Fibroblast of peridontal ligament (primary cell): Measurements from ENCODE around the gene ST7.

Experiments
- DNase-seq: peaks from one replicate; pipeline ENCODE4 v3.0.0-alpha.2; 2010; ENCODE audit errors: extremely low read depth

Gene ST7

DNA sequence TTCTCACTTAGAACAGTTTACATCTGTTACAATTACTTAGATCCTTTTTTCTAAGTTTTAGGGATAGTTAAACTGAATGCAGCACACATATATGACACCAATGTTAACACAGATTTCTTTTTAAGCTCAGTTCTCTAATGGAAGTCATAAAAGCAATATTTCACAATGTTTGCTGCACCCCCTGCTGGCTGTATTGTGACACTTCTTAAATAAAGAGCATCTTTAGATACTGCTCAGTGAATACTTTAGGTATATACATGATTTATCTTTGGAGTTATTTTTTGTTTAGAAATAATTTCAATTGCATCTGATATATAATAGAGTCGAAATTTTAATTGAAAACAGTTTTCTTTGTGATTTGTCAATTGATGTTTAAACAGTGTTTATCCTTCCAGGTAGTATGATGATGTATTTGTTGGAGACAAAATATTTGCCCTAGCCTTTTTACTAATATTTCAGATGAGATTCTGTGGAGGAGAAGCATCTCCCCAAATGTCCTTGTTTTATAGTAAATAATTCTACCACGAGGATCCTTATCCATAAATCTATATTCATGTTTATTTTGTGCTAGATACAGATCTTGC is 174.4 kb downstream of the ST7 start:
- peak; percentile 83 for DNase-seq

DNA sequence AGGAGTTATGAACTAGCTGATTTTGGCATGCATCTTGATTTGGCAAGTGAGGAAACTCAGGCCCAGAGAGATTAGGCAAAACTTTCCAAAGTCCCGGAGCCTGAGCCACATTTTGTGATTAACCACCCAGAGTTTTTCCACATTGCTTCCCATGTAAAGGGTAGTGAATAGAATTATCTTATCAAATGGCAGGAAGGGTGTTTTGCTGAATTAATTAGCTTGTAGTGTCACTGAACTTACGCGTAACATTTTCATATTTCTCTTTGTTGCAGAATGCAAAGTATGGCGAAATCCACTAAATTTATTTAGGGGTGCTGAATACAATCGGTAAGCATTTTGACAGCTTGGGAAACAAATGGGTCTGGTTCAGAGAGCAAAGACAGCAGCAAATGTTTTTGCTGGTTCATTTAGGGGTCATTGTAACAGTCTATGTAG is 176.2 kb downstream of the ST7 start:
- DNase-seq = peak; percentile 55

DNA sequence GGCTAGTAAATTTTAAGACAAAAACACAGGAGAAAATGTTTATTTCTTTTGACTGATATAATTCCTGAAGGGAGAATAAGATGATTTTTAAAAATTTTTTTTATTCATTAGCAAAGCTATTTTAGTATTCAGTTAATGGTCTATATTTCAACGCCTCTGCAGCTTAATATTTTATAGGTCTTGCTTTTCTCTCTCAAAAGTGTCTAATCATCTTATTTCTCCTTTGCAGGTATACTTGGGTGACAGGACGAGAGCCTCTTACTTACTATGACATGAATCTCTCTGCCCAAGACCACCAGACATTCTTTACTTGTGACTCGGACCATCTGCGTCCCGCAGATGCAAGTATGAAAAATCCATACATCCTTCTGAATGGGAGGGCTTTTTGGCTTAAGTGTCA is 177.0 kb downstream of the ST7 start:
- no peak for DNase-seq

DNA sequence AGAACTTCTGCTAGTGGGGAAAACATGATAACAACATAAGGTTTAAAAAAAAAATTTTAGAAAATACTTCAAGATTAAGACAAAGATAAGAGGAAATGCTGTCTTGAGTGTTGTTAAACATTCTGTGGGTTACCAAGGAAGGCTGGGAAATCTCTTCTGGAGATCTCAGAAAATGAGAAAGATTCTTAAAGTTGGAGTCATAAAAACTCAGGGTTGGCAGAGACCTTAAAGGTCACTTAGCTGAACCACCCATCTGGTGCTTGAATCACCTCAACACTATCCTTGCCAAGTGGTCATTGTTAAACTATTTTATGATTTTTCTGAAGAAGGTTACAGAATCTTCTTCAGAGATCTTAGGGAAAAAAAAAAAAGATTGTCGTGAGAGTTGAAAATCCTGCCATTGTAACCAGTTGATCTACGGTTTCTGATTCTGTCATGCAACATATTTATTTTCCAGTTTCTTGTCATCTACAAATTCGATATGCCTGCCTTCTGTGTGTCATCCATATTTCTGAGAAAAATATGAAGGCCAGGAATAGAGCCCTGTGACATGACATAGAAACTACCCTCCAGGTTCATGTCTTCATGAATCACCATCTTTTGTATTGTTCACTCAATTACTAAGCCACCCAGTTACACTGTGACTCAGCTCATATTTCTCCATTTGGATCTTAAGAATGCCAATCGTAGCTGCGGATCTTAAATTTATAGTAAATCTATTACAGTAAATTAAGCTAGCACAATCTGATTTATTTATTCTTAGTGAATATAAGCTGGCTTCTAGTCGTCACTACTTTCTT is 179.2 kb downstream of the ST7 start:
- peak; percentile 94 for DNase-seq

DNA sequence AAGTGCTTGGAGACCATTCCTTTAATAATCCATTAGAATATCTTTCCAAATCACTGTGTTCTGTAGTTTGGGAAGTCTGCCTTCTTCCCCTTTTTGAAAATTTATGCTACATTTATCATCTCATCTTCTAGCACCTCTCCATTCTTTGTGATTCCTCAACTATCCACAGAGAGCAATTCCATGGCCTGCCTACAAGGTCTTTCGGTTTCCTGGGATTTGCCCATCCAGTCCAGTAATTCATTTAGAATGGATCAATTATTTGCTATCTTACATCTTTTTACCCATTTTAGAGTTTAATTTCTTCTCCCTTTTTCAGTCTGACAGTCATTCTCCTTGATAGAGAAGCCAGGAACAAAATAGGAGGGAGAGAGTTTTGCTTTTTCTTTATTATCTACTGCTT is 179.8 kb downstream of the ST7 start:
- no peak for DNase-seq

DNA sequence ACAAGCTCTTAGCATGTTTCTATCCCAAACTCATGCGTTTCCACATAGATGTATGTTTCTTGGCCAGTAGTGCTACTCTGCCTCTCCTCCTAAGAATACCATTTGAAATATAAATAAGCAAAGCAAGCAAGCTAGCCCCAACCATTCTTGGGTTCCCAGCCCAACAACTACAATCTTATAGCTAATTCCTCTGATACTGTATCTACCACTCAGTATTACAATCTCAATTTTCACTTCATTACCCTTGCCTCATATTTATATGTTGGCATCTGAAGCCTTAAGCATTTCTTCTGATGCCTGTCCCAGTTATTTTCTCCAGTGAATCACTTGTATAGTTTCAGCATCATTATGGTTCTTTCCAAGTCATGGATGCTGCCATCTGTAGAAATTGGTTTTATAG is 181.1 kb downstream of the ST7 start:
- no peak for DNase-seq

DNA sequence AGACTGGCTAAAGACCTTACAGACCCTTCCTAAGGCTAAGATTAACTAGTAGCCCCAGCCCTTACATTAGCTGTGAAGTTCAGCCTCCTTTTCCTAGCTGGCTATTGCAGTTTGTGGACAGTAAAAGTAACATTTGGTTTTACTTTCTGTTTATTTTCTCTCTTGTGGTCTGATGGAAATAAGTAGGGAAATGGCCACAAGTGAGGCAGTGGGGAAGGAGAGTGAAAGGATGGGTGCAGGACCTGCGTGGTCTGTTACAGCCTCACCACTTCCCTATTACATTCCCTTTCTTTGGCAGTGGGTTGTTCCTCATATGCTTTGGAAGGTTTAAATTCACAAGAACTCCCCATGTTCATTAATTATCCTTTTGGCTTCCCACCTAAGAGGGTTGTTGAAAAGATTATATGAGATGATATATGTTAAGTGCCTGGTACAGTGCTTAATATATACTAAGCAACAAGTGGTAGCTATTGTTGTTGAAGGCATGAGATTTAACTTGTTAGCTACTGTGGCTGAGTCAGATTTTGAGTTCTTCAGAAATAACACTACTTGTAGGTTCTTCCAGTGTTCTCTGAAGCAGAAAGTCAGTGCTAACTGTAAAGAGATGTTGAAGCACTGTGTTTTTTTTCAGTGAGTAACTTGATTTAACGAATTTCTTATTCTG is 181.7 kb downstream of the ST7 start:
- DNase-seq = peak; percentile 58

DNA sequence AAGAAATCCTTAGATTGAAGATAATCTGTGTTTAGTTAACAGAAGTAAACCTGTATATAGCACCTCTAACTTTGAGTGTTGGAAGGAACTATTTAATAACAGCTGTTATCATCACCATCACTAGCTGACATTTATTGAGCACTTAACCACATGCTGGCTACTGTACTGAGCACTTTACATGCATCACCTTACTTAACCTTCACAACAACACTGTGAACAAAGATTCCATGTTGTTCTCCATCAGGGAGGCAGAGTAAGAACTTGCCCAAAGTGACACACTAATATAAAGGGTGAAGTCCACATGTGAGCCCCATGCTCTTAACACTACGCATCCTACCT is 182.2 kb downstream of the ST7 start:
- DNase-seq = no peak

DNA sequence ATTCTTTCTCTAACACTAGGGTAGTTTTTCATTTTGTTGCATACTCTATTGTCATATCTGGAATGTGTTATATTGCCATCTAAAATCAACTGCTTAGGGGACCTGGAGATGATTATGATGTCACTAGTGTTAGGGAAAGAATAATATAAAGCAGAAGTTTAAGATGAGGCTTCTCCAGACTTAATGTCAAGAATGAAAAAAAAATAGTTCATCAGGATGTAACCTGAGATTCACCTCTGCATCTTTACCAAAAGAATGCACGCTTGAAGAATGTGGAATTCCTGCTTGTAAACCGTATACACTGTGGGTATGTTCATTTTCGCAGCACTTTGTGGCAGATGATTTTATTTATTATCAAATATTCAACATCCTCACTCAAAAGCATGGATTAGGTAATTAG is 184.6 kb downstream of the ST7 start:
- DNase-seq = no peak

DNA sequence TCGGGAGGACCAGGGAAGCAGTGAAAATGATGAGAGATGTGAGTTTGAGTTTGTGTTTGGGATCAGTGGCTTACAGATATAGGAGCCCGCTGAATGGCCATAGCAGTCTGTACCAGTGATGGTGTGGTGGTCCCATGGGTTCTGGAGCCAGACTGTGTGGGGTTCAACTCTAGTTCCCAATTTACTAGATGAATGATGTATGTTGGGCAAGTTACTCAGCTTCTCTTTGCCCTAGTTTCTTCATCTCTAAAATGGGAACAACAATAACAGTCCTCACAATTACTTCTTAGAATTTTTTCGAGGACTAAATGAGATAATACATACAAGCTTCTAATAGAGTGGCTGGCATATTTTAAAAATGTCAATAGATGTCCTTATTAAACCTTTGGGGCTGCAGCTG is 185.2 kb downstream of the ST7 start:
- no peak for DNase-seq

DNA sequence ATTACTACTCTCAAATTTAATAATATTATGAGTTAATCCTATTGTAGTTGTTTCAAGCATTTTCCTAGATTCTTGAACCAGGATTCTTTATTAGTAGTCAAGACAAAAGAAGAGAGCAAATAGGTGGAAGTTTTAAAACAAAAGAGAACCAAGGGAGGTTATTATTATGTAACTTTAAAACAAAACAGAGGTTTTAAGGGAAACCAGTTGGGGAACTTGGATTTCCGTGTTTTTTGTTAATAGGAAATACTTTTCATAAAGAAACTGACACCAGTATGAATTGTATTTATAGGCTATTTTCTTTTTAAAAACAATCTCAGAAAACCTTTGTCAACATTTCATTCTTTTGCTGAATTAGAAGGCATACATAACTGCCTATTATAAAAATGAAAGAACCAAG is 185.7 kb downstream of the ST7 start:
- no peak for DNase-seq

DNA sequence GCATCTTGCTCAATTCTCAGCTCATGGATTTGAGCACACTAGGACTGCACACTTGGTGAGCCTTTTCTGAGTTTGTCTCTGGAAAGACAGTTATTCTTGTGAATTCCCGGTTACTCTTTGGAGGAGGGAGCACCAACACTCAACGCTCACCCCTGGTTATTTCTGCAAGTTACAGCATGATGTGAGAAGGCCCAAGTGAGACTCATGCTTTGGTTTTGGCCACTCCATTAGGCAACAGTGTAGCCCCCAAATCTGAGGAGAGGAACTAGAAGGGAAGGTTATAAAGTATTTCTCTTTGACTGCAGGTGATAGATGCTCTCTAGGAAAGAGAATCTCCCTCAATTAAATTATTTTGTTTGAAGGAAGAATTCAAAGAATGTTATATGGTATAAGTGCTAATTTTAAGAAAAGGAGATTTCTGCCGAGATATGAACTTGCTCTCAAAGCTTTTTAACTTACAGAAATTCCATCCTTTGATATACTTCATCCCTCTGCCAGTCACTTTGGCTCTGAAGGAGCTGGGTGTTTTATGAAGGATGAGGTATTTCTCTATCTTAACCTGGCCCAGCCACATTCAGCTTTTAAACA is 186.2 kb downstream of the ST7 start:
- no peak for DNase-seq

DNA sequence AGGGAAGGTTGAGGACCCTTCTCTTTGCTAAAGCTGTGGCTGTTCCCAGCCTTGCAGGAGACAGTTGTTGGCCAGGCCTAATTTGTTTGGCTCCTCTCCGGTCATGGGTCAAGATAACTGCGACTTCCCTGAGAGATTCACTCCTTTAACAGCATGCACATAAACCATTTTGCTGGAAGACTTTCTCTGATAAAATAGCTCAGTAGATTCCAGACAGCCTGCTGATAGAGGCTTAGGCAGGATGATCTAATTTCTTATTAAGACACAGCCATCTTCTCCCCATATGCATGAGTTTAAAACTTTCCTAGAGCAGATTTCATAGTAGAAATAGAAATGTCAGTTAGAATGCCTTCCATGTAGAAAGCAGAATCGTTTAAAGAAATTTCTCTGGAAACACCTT is 187.6 kb downstream of the ST7 start:
- no peak for DNase-seq

DNA sequence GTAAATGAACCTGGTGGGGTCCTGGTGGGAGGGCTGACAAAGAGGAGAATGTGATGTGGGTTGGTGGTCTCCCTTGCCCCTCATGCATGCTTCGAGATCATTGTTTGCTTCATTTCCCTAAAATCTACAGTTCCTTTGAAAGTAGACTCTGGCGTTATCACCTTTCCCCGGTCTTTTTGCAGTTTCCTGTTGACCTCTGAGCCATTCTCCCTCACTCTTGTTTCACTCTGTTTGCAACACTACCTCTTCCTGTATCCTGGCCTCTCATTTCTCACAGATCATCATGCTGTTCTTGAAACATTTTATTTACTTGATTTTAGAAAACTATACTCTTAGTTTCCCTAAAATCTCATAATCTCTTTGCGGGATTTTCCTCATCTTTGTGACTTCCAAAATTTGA is 189.8 kb downstream of the ST7 start:
- DNase-seq = no peak

DNA sequence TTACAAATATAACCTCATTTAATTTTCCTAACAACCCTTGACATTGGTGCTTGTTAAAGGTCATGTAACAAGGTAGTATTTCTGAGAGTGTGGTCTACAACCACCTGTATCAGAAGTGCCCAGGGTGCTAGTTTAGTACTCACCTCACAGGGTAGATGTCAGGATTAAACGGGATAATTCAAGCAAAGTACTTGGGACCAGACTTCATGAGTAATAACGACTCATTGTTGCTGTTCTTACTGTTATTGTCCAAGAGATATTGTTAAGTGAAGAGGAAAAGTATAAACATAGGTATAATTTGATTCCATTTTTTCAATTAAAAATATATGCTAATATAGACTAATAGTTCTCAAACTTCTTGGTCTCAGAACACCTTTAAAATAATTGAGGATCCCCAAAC is 190.3 kb downstream of the ST7 start:
- DNase-seq = no peak

DNA sequence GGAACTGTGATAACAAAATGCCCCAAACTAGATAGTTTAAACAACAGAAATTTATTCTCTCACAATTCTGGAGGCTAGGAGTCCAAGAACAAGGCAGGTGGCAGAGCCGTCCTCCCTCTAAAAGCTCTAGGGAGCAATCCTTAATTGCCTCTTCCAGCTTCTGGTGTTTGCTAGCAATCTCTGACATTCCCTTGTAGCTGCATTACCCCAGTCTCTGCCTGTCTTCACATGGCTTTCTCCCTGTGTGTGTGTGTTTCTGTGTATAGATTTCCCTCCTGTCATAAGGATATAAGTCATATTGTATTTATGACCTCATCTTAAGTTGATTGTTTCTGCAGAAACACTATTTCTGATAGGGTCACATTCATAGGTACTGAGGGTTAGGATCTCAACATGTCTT is 192.0 kb downstream of the ST7 start:
- no peak for DNase-seq

DNA sequence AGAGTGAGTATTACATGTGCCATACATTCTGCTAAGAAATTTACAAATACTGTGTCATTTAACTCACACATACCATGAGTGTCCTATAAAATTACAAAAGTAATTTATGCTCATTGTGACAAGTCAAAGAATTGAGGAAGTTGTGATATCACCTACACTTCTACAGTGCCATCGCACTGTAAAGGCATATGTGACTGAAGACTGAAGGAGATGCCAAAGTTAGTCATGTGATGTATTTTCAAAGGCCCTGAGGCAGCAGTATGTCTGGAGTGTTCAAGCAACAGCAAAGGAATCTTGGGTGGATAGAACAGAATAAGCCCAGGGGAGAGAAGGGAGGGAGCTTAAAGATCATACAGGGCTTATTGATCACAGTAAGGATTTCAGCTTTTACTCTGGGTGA is 192.8 kb downstream of the ST7 start:
- no peak for DNase-seq

DNA sequence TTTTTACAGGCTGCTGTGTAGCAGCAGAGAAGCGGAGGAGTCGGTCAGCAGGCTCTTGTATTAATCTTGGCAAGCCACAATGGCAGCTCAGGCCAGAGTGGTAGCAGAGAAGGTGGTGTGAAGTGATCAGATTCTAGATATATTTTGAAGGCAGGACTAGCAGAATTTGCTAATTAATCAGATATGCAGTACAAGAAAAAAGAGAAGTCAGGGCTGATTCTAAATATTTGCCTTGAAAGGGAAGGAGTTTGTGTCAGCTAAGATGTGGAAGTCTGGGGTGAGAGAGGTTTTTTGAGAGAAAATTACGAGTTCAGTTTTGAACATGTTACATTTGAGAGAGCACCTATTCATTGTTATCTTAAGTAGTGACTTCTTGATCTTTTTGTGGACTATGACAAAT is 193.2 kb downstream of the ST7 start:
- no peak for DNase-seq

DNA sequence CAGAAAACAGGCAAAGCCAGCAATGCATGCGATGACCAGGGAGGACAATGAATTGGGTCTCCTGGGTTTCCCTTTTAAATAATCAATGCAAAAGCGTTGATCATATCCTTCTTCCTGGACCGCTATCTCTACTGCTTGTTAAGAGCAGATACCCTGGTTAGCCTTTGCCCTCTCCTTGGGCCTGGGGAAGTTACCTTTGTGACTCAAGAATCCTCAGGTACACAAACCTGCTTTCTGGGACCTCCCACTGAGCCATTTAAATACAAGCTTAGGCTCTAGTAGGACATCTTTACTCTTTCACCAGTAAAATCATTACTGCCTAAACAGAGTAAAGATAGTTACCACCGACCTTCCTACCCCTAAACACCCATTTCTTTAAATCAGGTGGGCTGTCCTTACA is 195.7 kb downstream of the ST7 start:
- DNase-seq = no peak

DNA sequence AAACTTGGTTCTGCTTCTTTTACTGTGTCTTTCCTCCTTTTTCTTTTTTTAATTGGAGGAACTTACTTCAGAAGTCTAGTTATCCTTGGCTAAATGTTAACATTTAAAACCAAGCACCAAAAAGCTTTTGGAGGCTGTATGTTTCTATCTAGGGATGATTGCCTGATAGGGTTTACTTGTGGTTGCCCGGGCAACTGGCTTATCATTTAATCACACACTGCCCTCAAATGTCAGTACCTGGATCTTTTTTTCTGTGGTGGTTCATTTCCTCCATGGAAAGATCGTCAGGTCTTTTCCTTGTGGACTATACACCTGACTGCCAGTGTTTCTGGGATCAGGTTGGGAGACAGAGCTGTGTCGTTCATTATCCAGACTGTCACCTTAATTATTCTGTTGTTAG is 196.4 kb downstream of the ST7 start:
- DNase-seq = no peak

DNA sequence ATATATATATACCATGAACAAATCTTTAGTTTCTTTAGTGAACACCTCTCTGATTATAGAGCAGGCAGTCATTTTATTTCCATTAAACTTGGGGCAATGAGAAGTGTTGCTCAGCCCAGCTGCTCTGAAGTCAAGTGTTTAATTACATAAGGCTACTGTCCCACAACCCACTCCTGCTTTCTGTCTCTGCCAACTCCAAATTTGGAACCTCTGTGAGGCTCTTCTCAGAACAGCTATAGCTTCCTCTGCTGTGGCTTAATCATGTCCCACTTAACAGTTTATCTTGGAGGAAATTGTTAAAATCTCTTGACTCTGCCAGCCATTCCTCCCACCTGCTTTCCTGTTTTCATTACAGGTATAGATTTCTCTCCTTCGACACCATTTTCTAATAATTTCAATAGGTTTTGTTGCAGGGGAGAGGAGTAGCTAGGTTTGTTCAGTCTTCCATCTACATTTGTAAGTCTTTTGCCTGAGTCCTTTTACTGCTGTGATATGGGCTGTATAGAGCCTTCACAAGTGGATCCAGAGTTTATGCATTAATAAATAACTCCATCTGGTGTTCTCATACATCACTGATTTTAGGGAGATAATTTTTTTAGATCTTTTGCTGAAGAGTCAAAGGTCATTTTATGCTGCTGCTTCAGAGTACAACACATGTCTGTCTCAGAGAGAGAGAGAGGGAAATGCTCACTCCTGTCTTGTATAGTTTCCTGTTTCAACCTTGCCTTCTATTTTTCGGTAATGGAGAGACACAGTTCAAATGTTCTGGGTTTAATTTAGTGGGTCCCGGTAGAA is 199.1 kb downstream of the ST7 start:
- no peak for DNase-seq

DNA sequence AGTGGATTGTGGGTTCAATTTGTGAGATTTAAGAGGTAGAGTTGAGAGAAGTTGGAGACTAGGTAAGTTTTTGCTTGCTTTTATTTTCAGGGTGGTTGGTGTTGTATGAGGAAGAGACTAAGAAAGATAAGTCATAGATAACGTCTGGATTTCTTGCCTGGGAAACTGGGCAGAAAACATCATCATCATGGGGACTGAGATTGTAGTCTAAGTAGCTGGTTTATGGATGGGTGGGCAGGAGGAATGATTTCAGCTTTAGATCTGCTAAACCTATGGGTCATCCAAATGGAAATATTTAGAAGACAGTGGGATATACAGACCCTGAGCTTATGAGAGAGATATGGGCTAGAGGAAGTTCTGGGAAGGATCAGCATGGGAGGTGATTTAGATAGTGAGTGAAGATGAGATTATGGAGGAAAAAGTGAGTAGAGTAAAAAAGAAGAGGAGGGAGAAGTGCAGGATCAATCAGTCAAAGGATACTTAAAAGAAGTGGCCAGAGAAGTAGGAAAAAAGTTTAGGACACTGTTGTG is 199.8 kb downstream of the ST7 start:
- no peak for DNase-seq
